ENCODE measurements around the gene BDH1. TPM values are rescaled to one million over a fixed set of nuclear protein-coding genes. Genes with fewer than 3 reads are reported as not detected.
A peak's percentile ranks its signal among the peaks of the same experiment; 100 is the strongest.

BDH1 gene
- total and polyA plus RNA-seq, 2 of the 13 experiments (the other 11 are each of a cell fraction or from before 2014, with no cell fraction given), result 21.2 to 71.9 TPM

GRCh38 chr3:197573048-197573767 is 17.4 kb upstream of the BDH1 start:
- ATAC-seq, result peak; percentile 89
- peak; percentile 76 for TF ChIP-seq MLX (CRISPR knock-in tag; IDR thresholded peaks at IDR 0.05)
- no peak for TF ChIP-seq ZNF180 (CRISPR knock-in tag; IDR thresholded peaks at IDR 0.05; ENCODE audit: borderline replicate concordance, low read depth)
- TF ChIP-seq SKIL (CRISPR knock-in tag; IDR thresholded peaks at IDR 0.05; ENCODE audit: borderline replicate concordance), result peak; percentile 94
- peak; percentile 77; the same call in 1 of the 2 replicates for TF ChIP-seq TGIF2 (CRISPR knock-in tag; IDR thresholded peaks at IDR 0.05)
- TF ChIP-seq PRDM15 (CRISPR knock-in tag; IDR thresholded peaks at IDR 0.05), result peak; percentile 89
- peak; percentile 36; the same call in 1 of the 2 replicates for TF ChIP-seq PBX3 (CRISPR knock-in tag; IDR thresholded peaks at IDR 0.05; ENCODE audit: borderline replicate concordance)
- TF ChIP-seq FOXO1 (CRISPR knock-in tag; IDR thresholded peaks at IDR 0.05), result peak; percentile 91
- no peak for TF ChIP-seq PTBP1 (IDR thresholded peaks at IDR 0.05; ENCODE audit: low read depth, low read length, poor library complexity, severe bottlenecking)
- no peak for TF ChIP-seq ELF4 (CRISPR knock-in tag; IDR thresholded peaks at IDR 0.05; ENCODE audit: borderline replicate concordance)
- peak; percentile 32; the same call in 1 of the 2 replicates for TF ChIP-seq ZNF446 (CRISPR knock-in tag; IDR thresholded peaks at IDR 0.05)
- peak; percentile 91 for TF ChIP-seq HIC2 (CRISPR knock-in tag; IDR thresholded peaks at IDR 0.05; ENCODE audit: low read depth)
- TF ChIP-seq POLR2A (IDR thresholded peaks at IDR 0.05; ENCODE audit: insufficient read depth in 1 of 2, low read depth in 2 of 2, low read length in 2 of 2), result peak in 1 of 2 experiments; percentile 46; a peak in 1 of 4 replicates

More at GRCh38 chr3:197573048-197573767, 17.4 kb upstream of the BDH1 start:
- in situ Hi-C loops (cut with HindIII; ENCODE audit: extremely low pct_ligation_motif_present, low pct_unique_long_range_greater_than_20kb) (no loop called here), intact Hi-C loops (cut with micrococcal nuclease; ENCODE audit: unreplicated experiment) (loop anchor here (2.0 kb wide), 1 partner anchor 18 kb away; no protein-coding TSS in a partner anchor)
- H4K20me1 ChIP-seq (ENCODE audit: insufficient read depth, low read length), result no peaks in the 10 kb centered on the region
- FAIRE-seq (peak; percentile 90), DNase-seq (ENCODE audit: low spot score) (peak; percentile 94)
- H3K4me2 ChIP-seq (ENCODE audit: low read depth, low read length), result peak overlapping the region; percentile 72
- WGBS (ENCODE audit: low lambda C conversion rate), result 0% methylated on average over 6 of the region's 6 CpGs
- H3K79me2 ChIP-seq (ENCODE audit: insufficient read depth, low read length), result peaks cover 15% of the 10 kb centered on the region
- H3K27ac ChIP-seq (ENCODE audit: extremely low read length, insufficient read depth, low read length), result peak overlapping the region; percentile 84
- peaks cover 13% of the 10 kb centered on the region for H3K9me3 ChIP-seq (ENCODE audit: low read length)
- POLR2A ChIA-PET, result interaction anchor here (0.9 to 3.9 kb wide), 15 partner anchors 10 to 203 kb away, joined by 3 to 90 read pairs (median 4); no protein-coding TSS in a partner anchor
- no TSS peak for BruUV-seq (replicated peaks)
- no peaks in the 10 kb centered on the region for H3K27me3 ChIP-seq (ENCODE audit: control insufficient read depth in 1 of 2, insufficient read depth in 2 of 2, low read length in 2 of 2)
- peak overlapping the region; percentile 58 to 69 (median 64) for H3K4me3 ChIP-seq (replicated peaks in 1 of 3; ENCODE audit: insufficient read depth in 1 of 3, low read depth in 2 of 3, low read length in 3 of 3)
- H2AFZ ChIP-seq (ENCODE audit: low read length), result no peak overlapping the region
- no peaks in the 10 kb centered on the region for H3K36me3 ChIP-seq (replicated peaks in 1 of 2; ENCODE audit: control insufficient read depth in 1 of 2, insufficient read depth in 2 of 2, low read length in 2 of 2)
- peaks cover 90% of the 10 kb centered on the region for H3K4me1 ChIP-seq (ENCODE audit: insufficient read depth, low read length)
- CTCF ChIA-PET (ENCODE audit: low intra/inter-chr PET ratio, low total read pairs), result no interaction called here
- H3K9ac ChIP-seq (ENCODE audit: insufficient read depth, low read depth, low read length), result peak overlapping the region; percentile 71
